Activated naive CD4-positive, alpha-beta T cell treated with anti-CD3 and anti-CD28 coated beads, Interleukin-2, amount 50 U/mL, for 72 hours (primary cell): ENCODE measurements around the gene MSH6. TPM values are rescaled to one million over a fixed set of nuclear protein-coding genes. Genes with fewer than 3 reads are reported as not detected.

Source experiments
- ATAC-seq, 2 donors: fragments of 150-1000 bp; cut with Tn5 transposase; 2 replicates each; pipeline ENCODE4 v1.10.0; 2021; ENCODE audit warnings: mild to moderate bottlenecking in 2 of 2, moderate library complexity in 2 of 2
- DNase-seq, 2 donors: peaks; one replicate each; pipeline ENCODE4 v3.0.0; 2021 to 2022; ENCODE audit warnings: low spot score in 2 of 2
- H3K27ac Mint-ChIP-seq, 2 donors: one replicate each; pipeline ENCODE4 v1.8.0; 2022; ENCODE audit warnings: mild to moderate bottlenecking in 2 of 2, mixed read lengths in 2 of 2
- H3K36me3 Mint-ChIP-seq, 2 donors: one replicate each; pipeline ENCODE4 v1.8.0; 2022; ENCODE audit warnings: mixed read lengths in 2 of 2
- H3K9me3 Mint-ChIP-seq, 2 donors: one replicate each; pipeline ENCODE4 v1.8.0; 2022; ENCODE audit warnings: mixed read lengths in 2 of 2
- total RNA-seq, 2 donors: library from RNA; stranded (reverse); gene quantifications; one replicate each; pipeline ENCODE4 v1.2.3, GENCODE V29; 2022

Gene MSH6
- total RNA-seq, result 100 to 1,000 TPM; 108 to 126 TPM

GRCh38 chr2:47782671-47783485, at the start of gene MSH6:
TSS of gene MSH6 (plus strand) at chr2:47783145. CDS start at chr2:47783234, 89 bp downstream.
- DNase-seq (peak; percentile 90 to 92), ATAC-seq (peak; percentile 90 to 92)
- Mint-ChIP-seq H3K9me3 (no peaks in the 10 kb centered on the region), H3K27ac (peak within 1 kb of the TSS; percentile 74 to 94), H3K36me3 (peaks cover 6 to 12% of the 10 kb centered on the region in 2 donors)

- no peak for ATAC-seq
- Mint-ChIP-seq H3K27ac (no peak overlapping the region), H3K9me3 (no peaks in the 10 kb centered on the region), H3K36me3 (no peaks in the 10 kb centered on the region)
- no peak for DNase-seq
These were observed 47.6 kb upstream of the MSH6 start for GRCh38 chr2:47735136-47735869.

- Mint-ChIP-seq H3K27ac (no peak overlapping the region), H3K36me3 (no peaks in the 10 kb centered on the region), H3K9me3 (no peaks in the 10 kb centered on the region)
- ATAC-seq (no peak), DNase-seq (no peak)
These were observed 47.0 kb upstream of the MSH6 start for GRCh38 chr2:47735912-47736311.

- ATAC-seq, result no peak
- no peak for DNase-seq
- Mint-ChIP-seq H3K36me3 (no peaks in the 10 kb centered on the region), H3K27ac (no peak overlapping the region), H3K9me3 (no peaks in the 10 kb centered on the region)
These were observed 45.6 kb upstream of the MSH6 start for GRCh38 chr2:47737191-47737975.

- H3K9me3 Mint-ChIP-seq, result no peaks in the 10 kb centered on the region
- no peaks in the 10 kb centered on the region for H3K36me3 Mint-ChIP-seq
- H3K27ac Mint-ChIP-seq, result no peak overlapping the region
- DNase-seq, result no peak
- ATAC-seq, result no peak
These were observed 44.6 kb upstream of the MSH6 start for GRCh38 chr2:47738331-47738730.

- ATAC-seq, result no peak
- no peaks in the 10 kb centered on the region for H3K36me3 Mint-ChIP-seq
- no peak for DNase-seq
- no peak overlapping the region for H3K27ac Mint-ChIP-seq
- H3K9me3 Mint-ChIP-seq, result no peaks in the 10 kb centered on the region
These were observed 41.8 kb upstream of the MSH6 start for GRCh38 chr2:47741101-47741500.

- no peak for ATAC-seq
- no peak for DNase-seq
These were observed 41.3 kb upstream of the MSH6 start for GRCh38 chr2:47741637-47742036.

GRCh38 chr2:47744074-47744473, 38.9 kb upstream of the MSH6 start:
- no peak for DNase-seq
- Mint-ChIP-seq H3K36me3 (peaks cover 5 to 13% of the 10 kb centered on the region in 2 donors), H3K9me3 (peaks cover 0 to 9% of the 10 kb centered on the region in 2 donors), H3K27ac (no peak overlapping the region)
- ATAC-seq, result no peak

More at GRCh38 chr2:47741637-47742036, 41.3 kb upstream of the MSH6 start:
- no peak overlapping the region for H3K27ac Mint-ChIP-seq
- peaks cover 0 to 2% of the 10 kb centered on the region in 2 donors for H3K9me3 Mint-ChIP-seq
- peaks cover 0 to 3% of the 10 kb centered on the region in 2 donors for H3K36me3 Mint-ChIP-seq

- peaks cover 0 to 9% of the 10 kb centered on the region in 2 donors for H3K9me3 Mint-ChIP-seq
- no peak for ATAC-seq
- H3K36me3 Mint-ChIP-seq, result peaks cover 5 to 13% of the 10 kb centered on the region in 2 donors
- no peak overlapping the region for H3K27ac Mint-ChIP-seq
- no peak for DNase-seq
These were observed 35.1 kb upstream of the MSH6 start for GRCh38 chr2:47747878-47748277.

GRCh38 chr2:47751856-47752414, 31.0 kb upstream of the MSH6 start:
- Mint-ChIP-seq H3K27ac (peak overlapping the region; percentile 73 to 84), H3K9me3 (peaks cover 0 to 5% of the 10 kb centered on the region in 2 donors), H3K36me3 (peaks cover 3 to 8% of the 10 kb centered on the region in 2 donors)
- DNase-seq (no peak), ATAC-seq (peak in 1 of 2 donors; percentile 48)

GRCh38 chr2:47767497-47767844, 15.5 kb upstream of the MSH6 start:
- H3K27ac Mint-ChIP-seq, result no peak overlapping the region
- DNase-seq, result no peak
- peaks cover 0 to 6% of the 10 kb centered on the region in 2 donors for H3K36me3 Mint-ChIP-seq
- ATAC-seq, result no peak
- peaks cover 0 to 5% of the 10 kb centered on the region in 2 donors for H3K9me3 Mint-ChIP-seq

- DNase-seq, result peak; percentile 67 to 84
- H3K36me3 Mint-ChIP-seq, result peaks cover 0 to 6% of the 10 kb centered on the region in 2 donors
- peaks cover 0 to 5% of the 10 kb centered on the region in 2 donors for H3K9me3 Mint-ChIP-seq
- peak; percentile 88 to 90 for ATAC-seq
- no peak overlapping the region for H3K27ac Mint-ChIP-seq
These were observed 14.9 kb upstream of the MSH6 start for GRCh38 chr2:47767880-47768609.

GRCh38 chr2:47769318-47769717, 13.6 kb upstream of the MSH6 start:
- DNase-seq (no peak), ATAC-seq (no peak)
- Mint-ChIP-seq H3K36me3 (peaks cover 0 to 6% of the 10 kb centered on the region in 2 donors), H3K27ac (no peak overlapping the region), H3K9me3 (peaks cover 0 to 5% of the 10 kb centered on the region in 2 donors)

GRCh38 chr2:47771211-47771610, 11.7 kb upstream of the MSH6 start:
- DNase-seq (no peak), ATAC-seq (no peak)
- Mint-ChIP-seq H3K9me3 (peaks cover 0 to 5% of the 10 kb centered on the region in 2 donors), H3K36me3 (peaks cover 0 to 6% of the 10 kb centered on the region in 2 donors), H3K27ac (no peak overlapping the region)

GRCh38 chr2:47772343-47772742, 10.6 kb upstream of the MSH6 start:
- ATAC-seq (no peak), DNase-seq (no peak)
- H3K9me3 Mint-ChIP-seq, result peaks cover 0 to 5% of the 10 kb centered on the region in 2 donors

GRCh38 chr2:47774567-47774966, 8.4 kb upstream of the MSH6 start:
- DNase-seq (no peak), ATAC-seq (no peak)
- no peak overlapping the region for H3K27ac Mint-ChIP-seq
- H3K9me3 Mint-ChIP-seq, result peaks cover 0 to 5% of the 10 kb centered on the region in 2 donors
- peaks cover 0 to 6% of the 10 kb centered on the region in 2 donors for H3K36me3 Mint-ChIP-seq

More at GRCh38 chr2:47772343-47772742, 10.6 kb upstream of the MSH6 start:
- no peak overlapping the region for H3K27ac Mint-ChIP-seq
- H3K36me3 Mint-ChIP-seq, result peaks cover 0 to 6% of the 10 kb centered on the region in 2 donors
